CD14-positive monocyte (primary cell): ENCODE results near the gene TPD52L1. TPM values are rescaled to one million over a fixed set of nuclear protein-coding genes. Genes with fewer than 3 reads are reported as not detected.

Source experiments
- DNase-seq, 3 donors: peaks; one replicate each; pipeline ENCODE4 v3.0.0-alpha.2; 2011 to 2022
- H2AFZ ChIP-seq: 2 replicates; pipeline ENCODE4 v1.6.0; 2012; ENCODE audit warnings: mild to moderate bottlenecking, low read depth, low read length, inconsistent platforms; ENCODE audit not compliant: insufficient read depth, poor library complexity, severe bottlenecking
- H3K27ac ChIP-seq, 2 donors: 1 replicate in 1 of 2; 2 replicates in 1 of 2; pipeline ENCODE4 v1.5.1; 2012 to 2013; ENCODE audit warnings: low read length in 2 of 2, control low read depth in 1 of 2, inconsistent platforms in 1 of 2, low read depth in 1 of 2, mild to moderate bottlenecking in 1 of 2
- H3K27me3 ChIP-seq, 2 donors: one replicate each; pipeline versions ENCODE4 v1.6.0 to v1.6.1; 2011 to 2013; ENCODE audit warnings: low read length in 2 of 2; ENCODE audit not compliant: control insufficient read depth in 2 of 2, insufficient read depth in 2 of 2
- H3K36me3 ChIP-seq, 2 donors: replicated peaks in 1 of 2; 1 replicate in 1 of 2; 2 replicates in 1 of 2; pipeline versions ENCODE4 v1.5.1 to v1.6.1; 2012 to 2013; ENCODE audit warnings: low read length in 2 of 2, control low read depth in 1 of 2, inconsistent platforms in 1 of 2, mild to moderate bottlenecking in 1 of 2; ENCODE audit not compliant: insufficient read depth in 2 of 2, control insufficient read depth in 1 of 2
- H3K4me1 ChIP-seq, 2 donors: 1 replicate in 1 of 2; 2 replicates in 1 of 2; pipeline versions ENCODE4 v1.5.1 to v1.6.1; 2012 to 2013; ENCODE audit warnings: low read length in 2 of 2, control low read depth in 1 of 2, inconsistent platforms in 1 of 2, mild to moderate bottlenecking in 1 of 2, moderate library complexity in 1 of 2; ENCODE audit not compliant: insufficient read depth in 2 of 2, control insufficient read depth in 1 of 2
- H3K4me2 ChIP-seq: replicated peaks from 2 replicates; pipeline ENCODE3; 2012; ENCODE audit warnings: low read length, moderate library complexity, mild to moderate bottlenecking; ENCODE audit not compliant: poor library complexity, severe bottlenecking; ENCODE audit errors: extremely low read depth
- H3K4me3 ChIP-seq, 3 experiments: fragments of 200-600 bp in 1 of 3; sonication (generic) in 1 of 3; replicated peaks in 1 of 3; 1 replicate in 2 of 3; 2 replicates in 1 of 3; pipeline ENCODE4 v1.5.1; 2011 to 2013; ENCODE audit warnings: low read length in 3 of 3, mild to moderate bottlenecking in 3 of 3, control low read depth in 2 of 3, low read depth in 2 of 3, inconsistent platforms in 1 of 3, moderate library complexity in 1 of 3
- H3K79me2 ChIP-seq: 2 replicates; pipeline ENCODE4 v1.6.0; 2012; ENCODE audit warnings: mild to moderate bottlenecking, control low read depth, inconsistent platforms, low read length, moderate library complexity; ENCODE audit not compliant: insufficient read depth
- H3K9ac ChIP-seq: 2 replicates; pipeline ENCODE4 v1.6.0; 2017; ENCODE audit warnings: low read length, mild to moderate bottlenecking; ENCODE audit not compliant: insufficient read depth, poor library complexity, severe bottlenecking
- H3K9me3 ChIP-seq, 2 donors: replicated peaks in 1 of 2; 1 replicate in 1 of 2; 2 replicates in 1 of 2; pipeline versions ENCODE4 v1.5.1 to v1.6.1; 2012 to 2013; ENCODE audit warnings: low read length in 2 of 2, control low read depth in 1 of 2; ENCODE audit not compliant: control insufficient read depth in 1 of 2, insufficient read depth in 1 of 2
- H4K20me1 ChIP-seq: 2 replicates; pipeline ENCODE4 v1.6.0; 2012; ENCODE audit warnings: mild to moderate bottlenecking, low read length, control low read depth, moderate library complexity; ENCODE audit not compliant: insufficient read depth
- H3K27ac Mint-ChIP-seq, 7 donors: one replicate each; pipeline ENCODE4 v1.8.0; 2020; ENCODE audit warnings: mild to moderate bottlenecking in 7 of 7, mixed read lengths in 7 of 7, moderate library complexity in 6 of 7, inconsistent platforms in 2 of 7
- H3K27me3 Mint-ChIP-seq, 3 donors: one replicate each; pipeline ENCODE4 v1.8.0; 2021 to 2022; ENCODE audit warnings: low read depth in 3 of 3, mild to moderate bottlenecking in 3 of 3, mixed read lengths in 3 of 3, moderate library complexity in 3 of 3, inconsistent platforms in 1 of 3
- H3K36me3 Mint-ChIP-seq, 2 donors: one replicate each; pipeline ENCODE4 v1.8.0; 2020; ENCODE audit warnings: mixed read lengths in 2 of 2, inconsistent platforms in 1 of 2, mild to moderate bottlenecking in 1 of 2
- H3K4me1 Mint-ChIP-seq: one replicate; pipeline ENCODE4 v1.8.0; 2020; ENCODE audit warnings: mild to moderate bottlenecking, mixed read lengths
- H3K4me3 Mint-ChIP-seq, 2 donors: one replicate each; pipeline ENCODE4 v1.8.0; 2020; ENCODE audit warnings: mild to moderate bottlenecking in 2 of 2, mixed read lengths in 2 of 2, moderate library complexity in 1 of 2
- H3K9me3 Mint-ChIP-seq, 7 donors: one replicate each; pipeline ENCODE4 v1.8.0; 2020 to 2022; ENCODE audit warnings: mixed read lengths in 7 of 7, mild to moderate bottlenecking in 6 of 7, moderate library complexity in 6 of 7, inconsistent platforms in 2 of 7
- CTCF ChIP-seq: fragments of 200-600 bp; IDR thresholded peaks from one replicate; pipeline ENCODE4 v1.8.0; 2022; ENCODE audit warnings: antibody characterized with exemption, mild to moderate bottlenecking
- WGBS: methylation state at CpG from one replicate; pipeline ENCODE4 v1.1.5; 2013; ENCODE audit warnings: missing lambda C conversion rate; ENCODE audit not compliant: insufficient coverage; 5-methylcytosine and 5-hydroxymethylcytosine counted together
- intact Hi-C, 2 donors: fragments of 100-400 bp; cut with micrococcal nuclease; formaldehyde crosslinking; loops; one replicate each; pipeline versions ENCODE4 v1.15.0 to v1.15.1; 2023
- polyA plus RNA-seq, 3 donors: library from polyadenylated mRNA; depleted of rRNA in 1 of 3; unstranded in 2 of 3; stranded (reverse) in 1 of 3; fragments of 300-500 nt in 2 of 3; fragments of >200 nt in 1 of 3; fragmentation: Illumina TruSeq in 2 of 3; gene quantifications; 1 replicate in 2 of 3; 2 replicates in 1 of 3; pipeline ENCODE4 v1.2.3, GENCODE V29; 2012 to 2021

The TPD52L1 gene
- polyA plus RNA-seq, 3 donors = not detected

- Histone ChIP-seq H2AFZ (no peak overlapping the region), H3K4me2 (no peak overlapping the region), H3K4me3 (no peak overlapping the region), H3K27me3 (no peaks in the 10 kb centered on the region), H3K9ac (no peak overlapping the region), H3K9me3 (peaks cover 0 to 4% of the 10 kb centered on the region in 2 donors), H3K79me2 (no peaks in the 10 kb centered on the region), H3K4me1 (no peaks in the 10 kb centered on the region), H3K36me3 (no peaks in the 10 kb centered on the region), H4K20me1 (no peaks in the 10 kb centered on the region), H3K27ac (no peak overlapping the region)
- H3K4me3 Mint-ChIP-seq = no peak overlapping the region
- peaks cover 0 to 9% (median 3%) of the 10 kb centered on the region in 7 donors for H3K9me3 Mint-ChIP-seq
- peaks cover 8% of the 10 kb centered on the region for H3K4me1 Mint-ChIP-seq
- no peak for TF ChIP-seq CTCF
- intact Hi-C loops = no loop called here
- H3K27ac Mint-ChIP-seq = no peak overlapping the region
- DNase-seq = no peak
- WGBS = no CpG with 5 or more reads among the region's 1 CpG
- H3K27me3 Mint-ChIP-seq = no peaks in the 10 kb centered on the region
- no peaks in the 10 kb centered on the region for H3K36me3 Mint-ChIP-seq
Observed at GRCh38 chr6:125121894-125122293, 31.7 kb upstream of the TPD52L1 start.

- no peaks in the 10 kb centered on the region for H3K27me3 Mint-ChIP-seq
- DNase-seq = no peak
- 83% methylated on average over 1 of the region's 3 CpGs for WGBS
- no peak overlapping the region for H3K4me3 Mint-ChIP-seq
- no peak for TF ChIP-seq CTCF
- H3K4me2 ChIP-seq = no peak overlapping the region
- no peaks in the 10 kb centered on the region for H3K36me3 ChIP-seq
- H4K20me1 ChIP-seq = no peaks in the 10 kb centered on the region
- no peak overlapping the region for H3K27ac ChIP-seq
- no peak overlapping the region for H2AFZ ChIP-seq
- H3K27me3 ChIP-seq = no peaks in the 10 kb centered on the region
- H3K79me2 ChIP-seq = no peaks in the 10 kb centered on the region
- H3K4me1 ChIP-seq = no peaks in the 10 kb centered on the region
- no peak overlapping the region for H3K4me3 ChIP-seq
- peaks cover 0 to 4% of the 10 kb centered on the region in 2 donors for H3K9me3 ChIP-seq
- no peak overlapping the region for H3K9ac ChIP-seq
- intact Hi-C loops = no loop called here
- no peak overlapping the region for H3K27ac Mint-ChIP-seq
- no peaks in the 10 kb centered on the region for H3K36me3 Mint-ChIP-seq
- peaks cover 0 to 10% (median 6%) of the 10 kb centered on the region in 7 donors for H3K9me3 Mint-ChIP-seq
- H3K4me1 Mint-ChIP-seq = peaks cover 8% of the 10 kb centered on the region
Observed at GRCh38 chr6:125123051-125123450, 30.5 kb upstream of the TPD52L1 start.
